ENCODE measurements around the gene CALR.

Gene CALR

GRCh38 chr19:12913011-12913561 is 25.3 kb upstream of the CALR start (continued):
- TF ChIP-seq ZBTB11 (tag by site-specific recombination; conservative IDR thresholded peaks at IDR 0.05; ENCODE audit: low read depth) (no peak), ZNF398 (tag by site-specific recombination; IDR thresholded peaks at IDR 0.05) (peak; percentile 81), YY2 (tag by site-specific recombination; IDR thresholded peaks at IDR 0.05) (no peak), ZNF548 (tag by site-specific recombination; IDR thresholded peaks at IDR 0.05) (no peak), EGR2 (tag by site-specific recombination; IDR thresholded peaks at IDR 0.05; ENCODE audit: low read depth) (no peak), ZFP69B (tag by site-specific recombination; IDR thresholded peaks at IDR 0.05) (peak; percentile 98), GLI4 (tag by site-specific recombination; IDR thresholded peaks at IDR 0.05) (no peak), ZNF140 (tag by site-specific recombination; IDR thresholded peaks at IDR 0.05) (no peak), ZNF214 (tag by site-specific recombination; IDR thresholded peaks at IDR 0.05; ENCODE audit: borderline replicate concordance) (no peak), ZNF514 (tag by site-specific recombination; IDR thresholded peaks at IDR 0.05) (no peak), ZNF785 (tag by site-specific recombination; IDR thresholded peaks at IDR 0.05) (no peak), SP2 (tag by site-specific recombination; IDR thresholded peaks at IDR 0.05) (peak; percentile 69), ZXDB (tag by site-specific recombination; IDR thresholded peaks at IDR 0.05) (0 out of 2 replicates have a peak, but pooled peaks have one; percentile 52), ZNF530 (tag by site-specific recombination; IDR thresholded peaks at IDR 0.05; ENCODE audit: low read depth) (no peak), ZNF623 (tag by site-specific recombination; IDR thresholded peaks at IDR 0.05) (no peak), ZNF366 (tag by site-specific recombination; conservative IDR thresholded peaks at IDR 0.05) (peak; percentile 48; the same call in 1 of the 2 replicates), ZNF624 (tag by site-specific recombination; IDR thresholded peaks at IDR 0.05) (no peak), ZNF660 (tag by site-specific recombination; IDR thresholded peaks at IDR 0.05) (peak; percentile 29; the same call in 1 of the 2 replicates), HOXD13 (CRISPR knock-in tag; IDR thresholded peaks at IDR 0.05; ENCODE audit: borderline replicate concordance) (no peak), HOXC10 (CRISPR knock-in tag; IDR thresholded peaks at IDR 0.05) (no peak), PRDM10 (tag by site-specific recombination; IDR thresholded peaks at IDR 0.05) (peak; percentile 87), ZNF302 (tag by site-specific recombination; IDR thresholded peaks at IDR 0.05; ENCODE audit: low read depth) (no peak), ZSCAN16 (tag by site-specific recombination; IDR thresholded peaks at IDR 0.05) (no peak), ZSCAN23 (tag by site-specific recombination; IDR thresholded peaks at IDR 0.05) (no peak), TRIM28 (IDR thresholded peaks at IDR 0.05; ENCODE audit: borderline replicate concordance, low read length) (no peak), ZNF488 (tag by site-specific recombination; IDR thresholded peaks at IDR 0.05) (no peak), ZNF112 (tag by site-specific recombination; IDR thresholded peaks at IDR 0.05) (no peak), ZBTB10 (tag by site-specific recombination; IDR thresholded peaks at IDR 0.05) (no peak), REPIN1 (tag by site-specific recombination; IDR thresholded peaks at IDR 0.05; ENCODE audit: low read depth) (no peak)
